ENCODE results near the gene EYS. TPM values are rescaled to one million over a fixed set of nuclear protein-coding genes. Genes with fewer than 3 reads are reported as not detected.

EYS gene
- polyA plus RNA-seq, 1 experiment: not detected

DNA sequence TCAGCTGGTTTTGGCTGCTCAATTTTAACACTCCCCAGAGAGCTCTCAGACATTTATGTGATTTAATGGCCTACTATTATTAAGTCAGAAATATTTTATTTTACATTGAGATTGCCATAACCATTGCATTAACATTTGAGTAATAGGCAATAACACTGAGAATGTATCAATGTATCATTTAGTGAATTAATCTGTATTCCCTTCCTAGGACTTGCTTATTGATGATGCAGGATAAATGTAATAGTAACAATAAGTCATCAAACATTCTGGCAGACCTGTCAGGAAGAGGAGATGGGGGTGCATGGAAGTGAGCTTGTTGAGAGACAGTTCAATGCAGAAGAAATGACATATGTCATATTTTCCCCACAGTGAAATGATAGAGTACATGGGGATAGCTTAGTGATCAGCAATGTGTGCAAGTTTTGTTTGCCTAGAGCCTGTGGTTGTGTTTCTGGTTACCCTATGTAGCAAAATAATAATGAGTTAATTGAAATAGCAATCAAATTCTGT lies 458.9 kb downstream of the EYS start:
- Histone ChIP-seq H3K9me3 (ENCODE audit: control insufficient read depth, insufficient read depth, low read length) (no peaks in the 10 kb centered on the region), H3K4me3 (ENCODE audit: low read depth, low read length) (no peak overlapping the region), H3K27me3 (ENCODE audit: control insufficient read depth, insufficient read depth, low read length) (no peaks in the 10 kb centered on the region), H3K27ac (ENCODE audit: low read depth, low read length) (no peak overlapping the region)
- TF ChIP-seq, protein P1, sequence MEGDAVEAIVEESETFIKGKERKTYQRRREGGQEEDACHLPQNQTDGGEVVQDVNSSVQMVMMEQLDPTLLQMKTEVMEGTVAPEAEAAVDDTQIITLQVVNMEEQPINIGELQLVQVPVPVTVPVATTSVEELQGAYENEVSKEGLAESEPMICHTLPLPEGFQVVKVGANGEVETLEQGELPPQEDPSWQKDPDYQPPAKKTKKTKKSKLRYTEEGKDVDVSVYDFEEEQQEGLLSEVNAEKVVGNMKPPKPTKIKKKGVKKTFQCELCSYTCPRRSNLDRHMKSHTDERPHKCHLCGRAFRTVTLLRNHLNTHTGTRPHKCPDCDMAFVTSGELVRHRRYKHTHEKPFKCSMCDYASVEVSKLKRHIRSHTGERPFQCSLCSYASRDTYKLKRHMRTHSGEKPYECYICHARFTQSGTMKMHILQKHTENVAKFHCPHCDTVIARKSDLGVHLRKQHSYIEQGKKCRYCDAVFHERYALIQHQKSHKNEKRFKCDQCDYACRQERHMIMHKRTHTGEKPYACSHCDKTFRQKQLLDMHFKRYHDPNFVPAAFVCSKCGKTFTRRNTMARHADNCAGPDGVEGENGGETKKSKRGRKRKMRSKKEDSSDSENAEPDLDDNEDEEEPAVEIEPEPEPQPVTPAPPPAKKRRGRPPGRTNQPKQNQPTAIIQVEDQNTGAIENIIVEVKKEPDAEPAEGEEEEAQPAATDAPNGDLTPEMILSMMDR (IDR thresholded peaks at IDR 0.05; ENCODE audit: low read depth, low read length): no peak
- no peak for DNase-seq (ENCODE audit: low read depth, low spot score)
- ChIA-PET POLR2A (no interaction called here), CTCF (no interaction called here)

DNA sequence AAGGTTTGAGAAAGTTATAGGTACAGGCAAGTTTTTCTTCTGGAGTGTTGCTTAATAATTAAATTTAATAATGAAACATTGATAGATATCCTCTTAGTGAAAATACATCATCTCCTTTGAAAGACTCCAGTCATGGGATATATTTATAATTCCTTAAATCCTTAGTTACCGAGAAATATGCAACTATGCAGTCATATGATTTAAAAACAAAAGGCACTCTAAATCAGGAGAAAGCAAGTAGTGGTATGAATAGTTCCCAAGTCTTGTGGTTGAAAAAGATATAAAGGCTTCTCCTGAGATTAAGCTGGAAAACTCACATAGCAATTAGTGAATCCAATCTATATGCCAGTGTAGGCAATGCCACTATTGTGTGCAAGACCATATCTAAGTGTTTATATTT lies 475.4 kb downstream of the EYS start:
- H3K4me3 ChIP-seq (ENCODE audit: low read depth, low read length): no peak overlapping the region
- TF ChIP-seq, protein P1 (IDR thresholded peaks at IDR 0.05; ENCODE audit: low read depth, low read length): no peak

DNA sequence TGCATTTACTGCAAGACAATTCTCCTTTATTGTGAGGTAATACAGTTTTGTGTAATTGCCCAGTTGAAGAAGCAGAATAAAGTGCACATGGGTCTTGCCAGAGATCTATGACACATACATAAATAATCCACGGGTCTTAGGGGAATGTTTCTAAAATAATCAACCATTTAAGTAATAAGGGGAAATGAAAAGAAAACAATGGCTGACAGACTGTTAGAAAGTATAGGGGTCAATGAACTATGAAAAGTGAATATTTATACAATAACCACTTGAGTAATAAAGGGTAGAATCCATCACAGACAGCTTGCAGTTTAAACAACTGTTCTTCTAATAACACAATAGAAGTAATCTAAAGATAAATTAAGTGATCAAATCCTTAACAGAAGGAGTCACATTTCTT lies 477.2 kb downstream of the EYS start:
- Histone ChIP-seq H3K27ac (ENCODE audit: low read depth, low read length) (no peak overlapping the region), H3K4me3 (ENCODE audit: low read depth, low read length) (no peak overlapping the region), H3K9me3 (ENCODE audit: control insufficient read depth, insufficient read depth, low read length) (no peaks in the 10 kb centered on the region), H3K27me3 (ENCODE audit: control insufficient read depth, insufficient read depth, low read length) (no peaks in the 10 kb centered on the region)
- POLR2A ChIA-PET: no interaction called here
- DNase-seq (ENCODE audit: low read depth, low spot score): peak; percentile 4
- TF ChIP-seq, protein P1 (IDR thresholded peaks at IDR 0.05; ENCODE audit: low read depth, low read length): no peak
- CTCF ChIA-PET: no interaction called here

More for the DNA sequence above, 475.4 kb downstream of the EYS start:
- ChIA-PET CTCF (no interaction called here), POLR2A (no interaction called here)
- H3K27ac ChIP-seq (ENCODE audit: low read depth, low read length): no peak overlapping the region
- H3K9me3 ChIP-seq (ENCODE audit: control insufficient read depth, insufficient read depth, low read length): no peaks in the 10 kb centered on the region
- DNase-seq (ENCODE audit: low read depth, low spot score): no peak
- H3K27me3 ChIP-seq (ENCODE audit: control insufficient read depth, insufficient read depth, low read length): no peaks in the 10 kb centered on the region

DNA sequence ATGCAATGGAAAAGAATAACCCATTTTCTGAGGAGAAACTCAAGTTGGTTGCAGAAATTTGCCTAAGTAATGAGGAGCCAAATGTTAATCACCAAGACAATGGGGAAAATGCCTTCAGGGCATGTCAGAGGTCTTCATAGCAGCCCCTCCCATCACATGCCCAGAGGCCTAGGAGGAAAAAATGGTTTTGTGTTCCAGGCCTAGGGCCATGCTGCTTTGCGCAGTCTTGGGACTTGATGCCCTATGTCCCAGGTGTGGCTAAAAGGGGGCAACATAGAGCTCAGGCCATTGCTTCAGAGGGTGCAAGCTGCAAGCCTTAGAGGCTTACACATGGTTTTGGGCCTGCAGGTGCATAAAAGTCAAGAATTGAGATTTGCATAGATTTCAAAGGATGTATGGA lies 485.9 kb downstream of the EYS start:
- no peak overlapping the region for H3K27ac ChIP-seq (ENCODE audit: low read depth, low read length)
- TF ChIP-seq, protein P1 (IDR thresholded peaks at IDR 0.05; ENCODE audit: low read depth, low read length): no peak
- H3K9me3 ChIP-seq (ENCODE audit: control insufficient read depth, insufficient read depth, low read length): no peaks in the 10 kb centered on the region
- ChIA-PET CTCF (no interaction called here), POLR2A (no interaction called here)
- H3K27me3 ChIP-seq (ENCODE audit: control insufficient read depth, insufficient read depth, low read length): no peaks in the 10 kb centered on the region
- no peak overlapping the region for H3K4me3 ChIP-seq (ENCODE audit: low read depth, low read length)
- DNase-seq (ENCODE audit: low read depth, low spot score): no peak

DNA sequence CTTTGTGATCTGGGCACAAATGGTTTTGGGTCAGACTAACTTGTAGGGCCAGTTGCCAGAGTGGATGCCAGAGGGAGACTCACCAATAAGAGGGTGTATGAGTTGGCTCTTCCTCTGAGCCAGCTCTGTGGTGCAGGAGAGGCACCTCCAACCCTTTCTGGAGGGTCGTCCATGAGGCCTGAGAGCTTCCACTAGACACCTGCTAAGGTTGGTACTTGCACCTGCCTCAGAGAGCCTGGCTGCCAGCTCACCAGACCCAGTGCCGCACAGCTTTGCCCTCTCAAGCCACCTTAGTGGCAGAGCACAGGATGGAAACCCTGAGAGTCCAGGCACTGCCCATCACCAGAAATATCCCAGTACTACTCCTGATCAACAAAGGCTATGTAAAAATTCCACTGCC lies 504.3 kb downstream of the EYS start:
- no peaks in the 10 kb centered on the region for H3K9me3 ChIP-seq (ENCODE audit: control insufficient read depth, insufficient read depth, low read length)
- H3K4me3 ChIP-seq (ENCODE audit: low read depth, low read length): no peak overlapping the region
- ChIA-PET POLR2A (no interaction called here), CTCF (no interaction called here)
- no peaks in the 10 kb centered on the region for H3K27me3 ChIP-seq (ENCODE audit: control insufficient read depth, insufficient read depth, low read length)
- no peak for DNase-seq (ENCODE audit: low read depth, low spot score)
- TF ChIP-seq, protein P1 (IDR thresholded peaks at IDR 0.05; ENCODE audit: low read depth, low read length): no peak
- H3K27ac ChIP-seq (ENCODE audit: low read depth, low read length): no peak overlapping the region

Data from AG04450 (cell line).